HG03175 (cell line): ENCODE measurements around the gene NRG3.

Experiments used
- ATAC-seq: cut with Tn5 transposase; IDR thresholded peaks from one replicate; pipeline ENCODE4 v1.9.1; 2021; ENCODE audit warnings: mild to moderate bottlenecking, moderate library complexity; ENCODE audit not compliant: unreplicated experiment

NRG3 gene

GRCh38 chr10:81874875-81875466 is at the start of gene NRG3:
TSS of gene NRG3 (plus strand) at chr10:81875194.
- ATAC-seq, result no peak

DNA sequence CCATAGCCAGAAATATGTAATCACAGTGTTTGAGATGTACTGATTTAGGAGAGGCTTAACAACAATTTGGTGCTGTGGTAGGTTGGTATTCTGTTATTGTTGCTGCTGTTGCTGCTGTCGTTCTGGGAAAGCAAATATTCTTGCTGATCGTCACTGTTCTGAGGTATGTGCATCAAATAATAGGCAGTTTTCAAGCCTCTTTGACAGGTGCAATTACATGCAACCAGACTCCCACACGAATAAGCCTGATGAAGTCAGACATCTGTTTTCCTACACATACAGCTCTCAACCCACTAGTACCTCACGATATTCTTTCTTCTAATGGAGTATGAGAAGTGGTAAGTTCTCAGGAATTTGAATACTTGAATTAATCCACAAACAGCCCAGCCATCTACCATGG is 46.7 kb upstream of the NRG3 start:
- no peak for ATAC-seq

GRCh38 chr10:81831060-81831459 is 43.9 kb upstream of the NRG3 start:
- ATAC-seq, result no peak

- no peak for ATAC-seq
Observed at GRCh38 chr10:81838950-81839349, 36.0 kb upstream of the NRG3 start.

DNA sequence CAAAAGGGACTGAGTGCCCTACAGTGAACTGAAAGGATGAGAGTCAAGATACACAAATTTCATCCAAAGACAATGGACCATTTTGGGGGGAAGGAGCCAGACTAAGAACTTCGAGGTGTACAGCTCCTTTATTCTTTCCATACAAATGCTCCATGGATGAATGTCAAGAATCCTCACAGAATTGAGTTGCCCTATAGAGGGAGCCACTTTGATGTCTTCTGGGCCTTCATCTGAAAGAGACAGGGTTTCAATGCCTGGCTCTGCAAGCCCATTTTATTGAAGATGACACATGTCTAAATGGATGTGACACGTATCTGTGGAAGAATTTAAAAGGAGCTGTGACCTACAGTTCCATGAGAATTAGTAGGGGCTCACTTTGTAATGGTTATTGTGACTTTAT is 32.0 kb upstream of the NRG3 start:
- ATAC-seq, result no peak

GRCh38 chr10:81847675-81848074 is 27.3 kb upstream of the NRG3 start:
- no peak for ATAC-seq

DNA sequence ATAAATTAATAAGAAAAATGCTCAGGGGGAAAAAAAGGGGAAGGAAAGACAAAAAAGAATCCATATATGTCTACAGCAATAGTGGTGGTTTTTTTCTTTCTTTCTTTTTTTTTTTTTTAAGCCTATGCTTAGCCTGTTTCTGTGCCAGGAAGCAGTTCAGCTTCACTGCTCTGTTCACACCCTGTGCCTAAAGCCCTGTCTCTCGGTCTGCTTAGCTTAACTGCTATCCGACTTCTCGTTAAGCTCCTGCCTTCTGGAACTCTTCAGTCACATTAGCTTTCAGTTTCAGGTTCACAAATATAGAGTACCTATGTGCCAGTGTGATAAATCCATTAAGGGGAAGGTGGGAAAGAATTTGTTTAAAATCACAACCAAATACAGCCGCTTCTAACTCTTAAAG is 26.5 kb upstream of the NRG3 start:
- ATAC-seq, result no peak

DNA sequence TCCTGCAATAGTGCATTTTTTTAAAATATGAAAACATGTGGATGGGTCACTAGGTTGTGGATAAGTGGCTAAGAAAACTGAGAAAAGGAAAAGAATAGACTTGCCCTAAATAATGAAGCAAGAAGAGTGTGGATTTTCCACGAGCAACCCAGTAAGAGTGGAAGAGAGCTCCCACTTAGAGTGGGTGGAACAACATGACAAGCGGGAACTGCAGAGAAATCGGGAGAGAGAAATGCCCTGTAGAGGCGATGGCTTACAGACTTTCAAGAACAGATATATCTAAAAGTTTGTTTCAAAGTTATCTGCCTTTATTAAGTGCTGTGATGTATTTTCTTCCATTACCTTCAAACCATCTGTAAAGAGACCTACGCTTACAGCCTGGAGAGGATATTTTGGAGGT is 26.1 kb upstream of the NRG3 start:
- no peak for ATAC-seq

DNA sequence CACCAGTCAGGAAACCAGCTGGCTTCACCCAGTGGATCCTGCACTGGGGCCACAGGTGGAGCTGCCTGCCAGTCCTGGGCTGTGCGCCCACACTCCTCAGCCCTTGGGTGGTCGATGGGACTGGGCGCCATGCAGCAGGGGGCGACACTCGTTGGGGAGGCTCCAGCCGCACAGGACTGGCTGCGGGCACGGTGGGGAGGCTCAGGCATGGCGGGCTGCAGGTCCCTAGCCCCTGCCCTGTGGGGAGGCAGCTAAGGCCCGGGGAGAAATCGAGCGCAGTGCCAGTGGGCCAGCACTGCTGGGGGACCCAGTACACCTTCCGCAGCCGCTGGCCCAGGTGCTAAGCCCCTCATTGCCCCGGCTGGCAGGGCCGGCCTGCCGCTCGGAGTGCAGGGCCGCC is 12.4 kb upstream of the NRG3 start:
- ATAC-seq, result no peak

- no peak for ATAC-seq
Observed at GRCh38 chr10:81863771-81864170, 11.2 kb upstream of the NRG3 start.

GRCh38 chr10:81865581-81865980 is 9.4 kb upstream of the NRG3 start:
- no peak for ATAC-seq

DNA sequence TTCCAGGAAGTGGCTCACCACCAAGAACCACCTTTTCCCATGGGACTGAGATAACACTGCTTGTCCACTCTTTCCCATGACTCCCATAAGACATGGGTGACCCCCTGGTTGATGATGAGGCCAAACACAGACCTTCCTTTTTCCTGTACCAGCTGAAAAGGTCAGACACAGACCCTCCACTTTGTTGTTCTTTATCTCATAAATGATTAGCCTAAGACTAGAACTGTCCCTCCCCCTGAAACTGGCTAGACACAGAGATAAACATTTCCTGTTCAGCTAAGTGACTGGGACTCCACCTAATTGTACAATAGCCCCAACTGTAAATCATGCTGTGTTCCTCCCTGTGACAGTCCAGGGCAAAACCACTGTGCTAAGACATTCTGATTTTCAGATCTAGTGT is 8.2 kb upstream of the NRG3 start:
- ATAC-seq, result peak; percentile 96

- no peak for ATAC-seq
Observed at GRCh38 chr10:81870472-81870871, 4.5 kb upstream of the NRG3 start.

GRCh38 chr10:81871558-81871957 is 3.4 kb upstream of the NRG3 start:
- no peak for ATAC-seq

GRCh38 chr10:81872206-81872862 is 2.7 kb upstream of the NRG3 start:
- ATAC-seq, result no peak

DNA sequence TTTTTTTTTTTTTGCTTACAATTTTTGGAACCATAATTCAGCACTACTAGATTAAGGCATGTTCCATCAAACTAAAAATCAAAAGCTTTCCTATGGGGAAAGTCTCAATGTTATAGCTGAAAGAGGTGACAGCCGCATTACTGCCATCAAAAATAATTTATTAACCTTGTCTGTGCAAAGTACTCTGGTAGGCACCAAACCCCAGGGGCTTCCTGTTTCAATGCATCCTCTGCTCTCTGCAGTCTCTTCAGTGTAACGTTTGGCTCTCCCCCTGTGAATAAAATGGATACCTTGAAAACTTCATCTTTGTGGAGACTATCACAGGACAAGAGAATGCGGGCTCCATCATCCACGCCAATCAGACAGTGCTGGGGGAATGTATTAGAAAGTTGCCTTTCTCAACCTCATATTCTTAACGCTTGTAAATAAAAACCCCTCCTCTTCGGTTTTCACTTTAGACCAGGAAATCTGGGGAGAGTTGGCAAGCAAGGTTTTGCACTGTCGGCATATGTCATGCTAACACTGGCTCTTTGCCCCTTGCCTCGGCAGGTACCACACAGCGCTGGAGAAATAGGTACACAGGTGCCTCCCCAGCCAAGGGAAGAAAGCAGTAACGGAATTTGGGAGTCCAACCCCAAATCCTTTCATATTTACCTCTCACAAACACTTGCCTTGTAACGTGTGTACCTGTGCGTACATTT is 1.6 kb upstream of the NRG3 start:
- no peak for ATAC-seq

DNA sequence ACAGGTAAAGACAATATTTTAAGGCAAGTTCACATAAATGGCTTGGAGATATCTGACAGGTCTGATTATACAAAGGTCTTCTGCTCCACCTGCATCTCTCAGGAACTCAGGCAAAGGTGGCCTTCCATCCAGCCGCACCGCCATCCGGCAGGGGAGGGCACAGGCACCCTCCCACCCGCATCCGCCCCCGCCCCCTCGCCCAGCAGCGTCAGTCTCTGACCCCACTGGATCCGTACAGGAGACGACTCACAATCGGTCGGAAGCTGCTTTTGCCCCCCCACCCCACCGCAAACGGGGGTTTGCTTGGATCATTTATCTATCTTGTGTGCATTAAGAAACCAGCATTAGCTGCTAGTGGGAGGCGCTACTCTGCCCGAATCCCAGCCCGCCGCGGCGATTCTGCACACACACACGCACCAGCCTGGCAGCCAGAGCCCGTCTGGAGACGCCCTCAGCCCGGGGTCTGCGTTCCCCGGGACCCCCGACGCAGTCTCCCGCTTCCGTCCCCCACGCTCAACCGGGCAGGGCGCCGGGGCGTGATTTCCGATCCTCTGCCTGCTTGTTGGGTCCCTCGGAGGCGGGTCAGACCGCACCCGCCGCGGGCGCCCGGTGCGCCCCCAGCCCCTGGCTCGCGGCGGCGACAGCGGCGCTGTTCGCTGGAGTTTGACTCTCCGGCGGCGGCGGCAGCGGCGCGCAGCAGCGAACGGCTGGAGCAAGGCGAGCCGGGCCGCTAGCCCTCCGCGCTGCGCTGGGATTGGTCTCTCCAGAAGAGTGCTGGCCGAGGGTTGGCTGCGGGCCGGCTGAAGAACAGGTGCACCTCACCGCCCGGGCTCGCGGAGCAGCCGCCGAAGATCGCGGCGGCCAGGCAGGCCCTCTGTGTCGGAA is 820 bp upstream of the NRG3 start:
- ATAC-seq, result no peak

- ATAC-seq, result no peak
Observed at GRCh38 chr10:81875467-81876252, 666 bp downstream of the NRG3 start.

DNA sequence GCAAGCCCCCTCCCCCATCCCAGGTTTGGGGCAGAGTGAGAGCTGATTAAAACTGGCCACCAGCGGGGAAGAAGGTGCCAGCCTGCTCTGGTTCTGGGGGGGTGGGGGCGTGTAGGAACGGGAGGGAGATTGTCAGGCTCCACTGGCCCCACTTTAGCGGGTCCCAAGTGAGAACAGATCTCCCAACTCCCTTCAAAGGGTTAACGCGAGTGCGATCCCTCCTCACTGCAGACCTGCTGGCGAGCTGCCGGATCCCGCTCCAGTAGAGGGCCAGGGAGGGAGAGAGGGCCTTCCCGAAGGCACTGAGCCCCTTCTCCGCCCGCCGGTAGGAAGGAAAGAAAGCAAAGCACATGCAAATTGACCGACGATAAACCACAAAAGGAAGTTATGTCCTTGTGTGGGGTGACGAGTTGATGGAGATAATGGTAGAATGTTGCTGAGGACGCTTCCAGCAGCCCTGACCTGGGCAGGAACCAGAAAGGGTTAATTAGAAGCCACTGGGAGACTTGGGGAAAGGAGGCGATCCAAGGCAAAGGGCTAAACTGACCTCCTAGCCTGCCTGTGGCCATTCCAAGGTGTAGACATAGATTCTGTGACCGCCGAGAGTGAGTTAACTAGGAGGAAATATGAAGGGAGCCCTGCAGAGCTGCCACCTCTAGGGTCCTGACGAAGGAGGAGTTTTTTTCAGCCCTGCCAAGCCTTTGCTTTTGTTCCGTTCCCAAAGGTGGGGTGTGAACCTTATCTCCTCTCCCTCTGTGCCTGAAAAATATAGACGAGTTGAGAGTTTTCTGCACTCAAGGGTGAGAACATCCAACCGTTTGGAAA is 1.5 kb downstream of the NRG3 start:
- no peak for ATAC-seq

GRCh38 chr10:81877596-81877995 is 2.6 kb downstream of the NRG3 start:
- no peak for ATAC-seq
